ENCODE data around the gene STK38. TPM values are rescaled to one million over a fixed set of nuclear protein-coding genes. Genes with fewer than 3 reads are reported as not detected.
"Not testable (repeated sequence)": the region's sequence is repeated elsewhere in the genome, so short reads cannot be mapped to it uniquely, and the experiment has no call there.

The STK38 gene
- total RNA-seq, 1 experiment from 2014 or later: 53.3 TPM

GRCh38 chr6:36455486-36456027, 91.7 kb downstream of the STK38 start:
- ChIA-PET POLR2A (ENCODE audit: unreplicated experiment) (interaction anchor here (0.6 kb wide), 3 partner anchors 135 to 297 kb away, joined by 3 to 13 read pairs (median 3); no protein-coding TSS in a partner anchor), CTCF (interaction anchor here (0.6 kb wide), 1 partner anchor 137 kb away, joined by 7 read pairs; no protein-coding TSS in a partner anchor)
- Histone ChIP-seq H3K79me2 (ENCODE audit: low read depth) (peaks cover 89% of the 10 kb centered on the region), H3K4me1 (replicated peaks; ENCODE audit: insufficient read depth) (peaks cover 10% of the 10 kb centered on the region), H3K4me3 (no peak overlapping the region), H2AFZ (no peak overlapping the region), H3K27ac (no peak overlapping the region), H3K4me2 (peak overlapping the region; percentile 21), H3F3A (ENCODE audit: insufficient read depth, low read depth) (peaks cover 20% of the 10 kb centered on the region), H3K36me3 (ENCODE audit: low read depth) (peaks cover 16% of the 10 kb centered on the region; the same call in 1 of the 2 replicates), H3K9me3 (ENCODE audit: insufficient read depth, low read depth) (no peaks in the 10 kb centered on the region), H4K20me1 (ENCODE audit: insufficient read depth) (peaks cover 15% of the 10 kb centered on the region), H3K9me2 (ENCODE audit: insufficient read depth) (no peaks in the 10 kb centered on the region), H3K27me3 (ENCODE audit: insufficient read depth, low read depth) (no peaks in the 10 kb centered on the region)
- BruUV-seq (replicated peaks): no TSS peak
- no peak for TF ChIP-seq CTCF (conservative IDR thresholded peaks at IDR 0.05)
- TF ChIP-seq EZH2 (IDR thresholded peaks at IDR 0.05; ENCODE audit: low read depth): no peak
- intact Hi-C loops (cut with micrococcal nuclease; ENCODE audit: unreplicated experiment): no loop called here
- DNase-seq: peak; percentile 35 to 67

DNA sequence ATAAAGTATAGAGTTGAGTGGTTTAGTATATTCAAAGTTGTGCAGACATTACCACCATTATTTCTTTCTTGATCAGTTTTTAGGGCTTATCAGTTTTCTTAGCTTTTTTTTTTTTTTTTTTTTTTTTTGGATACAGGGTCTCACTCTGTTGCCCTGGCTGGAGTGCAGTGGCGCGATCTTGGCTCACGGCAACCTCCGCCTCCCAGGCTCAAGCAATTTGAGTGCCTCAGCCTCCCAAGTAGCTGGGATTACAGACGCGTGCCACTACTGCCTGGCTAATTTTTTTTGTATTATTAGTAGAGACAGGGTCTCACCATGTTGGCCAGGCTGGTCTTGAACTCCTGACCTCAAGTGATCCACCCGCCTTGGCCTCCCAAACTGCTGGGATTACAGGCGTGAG, 94.4 kb downstream of the STK38 start:
- BruUV-seq (replicated peaks); H3K27ac ChIP-seq; DNase-seq; H2AFZ ChIP-seq; H3K4me3 ChIP-seq; POLR2A ChIA-PET (ENCODE audit: unreplicated experiment); CTCF ChIA-PET; intact Hi-C loops (cut with micrococcal nuclease; ENCODE audit: unreplicated experiment); H3K9me2 ChIP-seq (ENCODE audit: insufficient read depth); H3K9me3 ChIP-seq (ENCODE audit: insufficient read depth, low read depth); H3K4me2 ChIP-seq; H3K27me3 ChIP-seq (ENCODE audit: insufficient read depth, low read depth): not testable (repeated sequence)
- Histone ChIP-seq H3F3A (ENCODE audit: insufficient read depth, low read depth) (peaks cover 24% of the 10 kb centered on the region), H3K36me3 (ENCODE audit: low read depth) (peaks cover 16% of the 10 kb centered on the region; the same call in 1 of the 2 replicates), H3K4me1 (replicated peaks; ENCODE audit: insufficient read depth) (peaks cover 10% of the 10 kb centered on the region), H3K79me2 (ENCODE audit: low read depth) (peaks cover 93% of the 10 kb centered on the region), H4K20me1 (ENCODE audit: insufficient read depth) (peaks cover 15% of the 10 kb centered on the region)

DNA sequence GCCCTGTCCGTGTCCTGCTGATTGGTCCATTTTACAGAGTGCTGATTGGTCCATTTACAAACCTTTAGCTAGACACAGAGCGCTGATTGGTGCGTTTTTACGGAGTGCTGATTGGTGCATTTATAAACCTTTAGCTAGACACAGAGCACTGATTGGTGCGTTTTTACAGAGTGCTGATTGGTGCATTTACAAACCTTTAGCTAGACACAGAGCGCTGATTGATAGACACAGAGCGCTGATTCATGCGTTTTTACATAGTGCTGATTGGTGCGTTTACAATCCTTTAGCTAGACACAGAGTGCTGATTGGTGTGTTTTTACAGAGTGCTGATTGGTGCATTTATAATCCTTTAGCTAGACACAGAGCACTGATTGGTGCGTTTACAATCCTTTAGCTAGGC, 98.1 kb downstream of the STK38 start:
- Histone ChIP-seq H3K36me3 (ENCODE audit: low read depth) (peaks cover 16% of the 10 kb centered on the region; the same call in 1 of the 2 replicates), H3F3A (ENCODE audit: insufficient read depth, low read depth) (peaks cover 14% of the 10 kb centered on the region), H3K79me2 (ENCODE audit: low read depth) (peaks cover 93% of the 10 kb centered on the region)
- H3K4me2 ChIP-seq; BruUV-seq (replicated peaks); H3K4me1 ChIP-seq (replicated peaks; ENCODE audit: insufficient read depth); H3K27me3 ChIP-seq (ENCODE audit: insufficient read depth, low read depth); H2AFZ ChIP-seq; H3K27ac ChIP-seq; H3K4me3 ChIP-seq; H3K9me3 ChIP-seq (ENCODE audit: insufficient read depth, low read depth); H4K20me1 ChIP-seq (ENCODE audit: insufficient read depth); POLR2A ChIA-PET (ENCODE audit: unreplicated experiment); DNase-seq; intact Hi-C loops (cut with micrococcal nuclease; ENCODE audit: unreplicated experiment); H3K9me2 ChIP-seq (ENCODE audit: insufficient read depth): not testable (repeated sequence)
- CTCF ChIA-PET: interaction anchor here (0.6 kb wide), 1 partner anchor 635 kb away, joined by 7 read pairs; no protein-coding TSS in a partner anchor

DNA sequence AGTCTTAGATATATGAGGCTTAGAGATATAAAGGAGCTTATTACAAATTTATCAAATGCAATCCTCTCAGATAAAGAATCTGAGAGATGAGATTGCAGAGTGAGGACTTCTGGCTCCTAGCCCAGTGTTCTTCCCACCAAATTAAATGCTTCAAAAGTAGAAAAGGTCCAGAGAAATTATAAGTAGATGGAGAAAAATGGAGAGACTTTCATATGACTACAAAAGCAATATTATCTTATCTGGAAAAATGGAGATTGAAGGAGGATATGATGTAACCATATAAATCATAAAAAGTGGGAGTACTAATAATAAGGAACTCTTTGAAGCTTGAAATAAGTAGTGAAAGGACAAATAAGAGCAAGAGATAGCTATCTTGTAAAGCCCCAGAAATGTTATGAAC, 101.7 kb downstream of the STK38 start:
- TF ChIP-seq CTCF (conservative IDR thresholded peaks at IDR 0.05) (no peak), EZH2 (IDR thresholded peaks at IDR 0.05; ENCODE audit: low read depth) (no peak)
- Histone ChIP-seq H4K20me1 (ENCODE audit: insufficient read depth) (no peaks in the 10 kb centered on the region; the same call in 1 of the 2 replicates), H3K36me3 (ENCODE audit: low read depth) (no peaks in the 10 kb centered on the region; the same call in 1 of the 2 replicates), H3K9me2 (ENCODE audit: insufficient read depth) (no peaks in the 10 kb centered on the region), H3K4me3 (no peak overlapping the region), H3K27ac (no peak overlapping the region), H3K27me3 (ENCODE audit: insufficient read depth, low read depth) (no peaks in the 10 kb centered on the region), H3F3A (ENCODE audit: insufficient read depth, low read depth) (peaks cover 30% of the 10 kb centered on the region), H3K4me1 (replicated peaks; ENCODE audit: insufficient read depth) (peaks cover 24% of the 10 kb centered on the region), H2AFZ (no peak overlapping the region), H3K9me3 (ENCODE audit: insufficient read depth, low read depth) (peaks cover 4% of the 10 kb centered on the region; the same call in 1 of the 2 replicates), H3K4me2 (no peak overlapping the region), H3K79me2 (ENCODE audit: low read depth) (peaks cover 78% of the 10 kb centered on the region)
- ChIA-PET CTCF (no interaction called here), POLR2A (ENCODE audit: unreplicated experiment) (no interaction called here)
- DNase-seq: no peak
- no TSS peak for BruUV-seq (replicated peaks)
- intact Hi-C loops (cut with micrococcal nuclease; ENCODE audit: unreplicated experiment): no loop called here
